A673 (cell line): ENCODE measurements around the gene TMEM258. TPM values are rescaled to one million over a fixed set of nuclear protein-coding genes. Genes with fewer than 3 reads are reported as not detected.

ENCODE experiments used
- BruUV-seq: library from RNA; stranded (reverse); fragments of 400-500 nt; replicated peaks from 2 replicates; lab custom pipeline; 2021; lab: Mats Ljungman, UMichigan
- CTCF ChIA-PET: fragments of 300-600 bp; sonication (Branson Sonifier 250); formaldehyde crosslinking; loops from one replicate; lab custom pipeline; 2022; ENCODE audit warnings: antibody characterized with exemption; lab: Charles Lee
- POLR2A ChIA-PET: fragments of 300-600 bp; sonication (Branson Sonifier 250); formaldehyde crosslinking; loops from one replicate; lab custom pipeline; 2022; ENCODE audit warnings: antibody characterized with exemption; ENCODE audit not compliant: low non-redundant PET; lab: Charles Lee
- DNase-seq: peaks from one replicate; pipeline ENCODE4 v3.0.0-alpha.2; 2015; ENCODE audit warnings: low spot score
- H3K27ac ChIP-seq: fragments of 200-600 bp; sonication (generic); 2 replicates; pipeline ENCODE4 v1.5.1; 2016; ENCODE audit warnings: mixed run types, low read depth, mild to moderate bottlenecking, mixed read lengths, antibody characterized with exemption, low read length; ENCODE audit not compliant: poor library complexity, severe bottlenecking
- H3K27me3 ChIP-seq: fragments of 200-600 bp; sonication (generic); replicated peaks from 2 replicates; pipeline ENCODE4 v1.6.1; 2017; ENCODE audit warnings: mixed run types, low read depth, mild to moderate bottlenecking, mixed read lengths, antibody characterized with exemption, low read length; ENCODE audit not compliant: insufficient read depth, poor library complexity
- H3K36me3 ChIP-seq: fragments of 200-600 bp; sonication (generic); 2 replicates; pipeline ENCODE4 v1.6.1; 2016; ENCODE audit warnings: mixed run types, mild to moderate bottlenecking, mixed read lengths, antibody characterized with exemption, low read length; ENCODE audit not compliant: insufficient read depth, poor library complexity, severe bottlenecking
- H3K4me1 ChIP-seq: fragments of 200-600 bp; sonication (generic); 2 replicates; pipeline ENCODE4 v1.6.1; 2017; ENCODE audit warnings: mixed run types, mild to moderate bottlenecking, mixed read lengths, antibody characterized with exemption, low read length; ENCODE audit not compliant: insufficient read depth, poor library complexity, severe bottlenecking
- H3K4me3 ChIP-seq: fragments of 200-600 bp; sonication (generic); 2 replicates; pipeline ENCODE4 v1.5.1; 2016; ENCODE audit warnings: low read depth, mixed run types, mild to moderate bottlenecking, mixed read lengths, low read length; ENCODE audit not compliant: poor library complexity, severe bottlenecking
- H3K9me3 ChIP-seq: fragments of 200-600 bp; sonication (generic); 2 replicates; pipeline ENCODE4 v1.6.1; 2016; ENCODE audit warnings: mixed run types, low read depth, mild to moderate bottlenecking, mixed read lengths, antibody characterized with exemption, low read length; ENCODE audit not compliant: poor library complexity, severe bottlenecking
- CTCF ChIP-seq: fragments of 300-800, 200-600 bp; sonication (generic); conservative IDR thresholded peaks from 2 replicates; pipeline ENCODE4 v1.5.1; 2017; ENCODE audit warnings: low read depth, mild to moderate bottlenecking, antibody characterized with exemption, low read length, moderate library complexity, mixed read lengths
- EZH2 ChIP-seq: fragments of 200-600 bp; sonication (generic); IDR thresholded peaks from 2 replicates; pipeline ENCODE4 v1.6.1; 2017; ENCODE audit warnings: borderline replicate concordance, low read depth, mild to moderate bottlenecking, mixed read lengths, antibody characterized with exemption, low read length; ENCODE audit not compliant: poor library complexity, severe bottlenecking
- intact Hi-C: fragments of 100-400 bp; cut with micrococcal nuclease; formaldehyde crosslinking; loops from one replicate; pipeline ENCODE4 v1.10.0; 2022; ENCODE audit not compliant: unreplicated experiment
- total RNA-seq: library from RNA; stranded (reverse); gene quantifications from 2 replicates; pipeline ENCODE4 v1.2.3, GENCODE V29; 2021

TMEM258 gene
- total RNA-seq, 1 experiment from 2014 or later, result 138 TPM

DNA sequence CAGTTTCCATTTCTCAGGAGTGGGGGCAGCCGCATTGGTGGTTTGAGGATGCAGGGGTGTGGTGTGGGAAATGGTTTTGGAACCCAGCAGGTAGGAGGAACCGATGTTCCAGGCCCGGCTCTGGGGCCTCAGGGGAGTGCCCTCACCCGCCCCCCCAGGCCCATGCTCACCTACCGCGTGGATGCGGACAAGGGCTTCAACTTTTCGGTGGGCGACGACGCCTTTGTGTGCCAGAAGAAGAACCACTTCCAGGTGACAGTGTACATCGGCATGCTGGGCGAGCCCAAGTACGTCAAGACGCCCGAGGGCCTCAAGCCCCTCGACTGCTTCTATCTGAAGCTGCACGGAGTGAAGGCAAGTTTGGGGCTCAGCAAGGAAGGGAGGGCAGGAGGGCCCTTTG, 18.6 kb downstream of the TMEM258 start:
- DNase-seq, result no peak
- no TSS peak for BruUV-seq
- CTCF ChIA-PET, result no interaction called here
- H3K4me3 ChIP-seq, result no peak overlapping the region
- intact Hi-C loops, result no loop called here
- H3K27me3 ChIP-seq, result no peaks in the 10 kb centered on the region
- no peak for TF ChIP-seq CTCF
- TF ChIP-seq EZH2, result no peak
- no peaks in the 10 kb centered on the region for H3K36me3 ChIP-seq
- no peaks in the 10 kb centered on the region for H3K9me3 ChIP-seq
- peaks cover 10% of the 10 kb centered on the region for H3K4me1 ChIP-seq
- H3K27ac ChIP-seq, result no peak overlapping the region
- POLR2A ChIA-PET, result no interaction called here

DNA sequence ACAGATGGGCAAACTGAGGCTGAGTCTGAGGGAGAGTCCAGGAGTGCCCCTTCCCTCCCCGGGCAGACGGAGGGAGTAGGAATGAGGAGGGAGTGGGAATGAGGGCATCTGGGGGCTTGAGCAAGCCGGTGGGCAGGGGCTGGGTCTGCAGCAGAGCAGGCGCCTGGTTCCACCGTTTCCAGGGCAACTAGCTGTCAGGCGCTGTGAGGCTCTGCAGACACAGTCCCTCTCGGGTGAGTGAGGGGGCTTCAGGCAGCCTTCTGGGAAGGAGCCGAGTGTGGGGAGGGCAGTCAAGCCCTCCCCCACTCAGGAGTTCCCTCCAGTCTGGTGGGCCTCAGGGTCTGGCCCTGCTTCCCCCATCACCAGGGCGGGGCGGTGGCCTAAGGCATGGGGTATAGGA, 19.0 kb downstream of the TMEM258 start:
- intact Hi-C loops, result no loop called here
- Histone ChIP-seq H3K36me3 (no peaks in the 10 kb centered on the region), H3K27me3 (no peaks in the 10 kb centered on the region), H3K9me3 (no peaks in the 10 kb centered on the region), H3K4me1 (peaks cover 10% of the 10 kb centered on the region), H3K27ac (no peak overlapping the region), H3K4me3 (no peak overlapping the region)
- BruUV-seq, result no TSS peak
- DNase-seq, result no peak
- no peak for TF ChIP-seq EZH2
- TF ChIP-seq CTCF, result no peak
- CTCF ChIA-PET, result no interaction called here
- POLR2A ChIA-PET, result no interaction called here

- Histone ChIP-seq H3K36me3 (no peaks in the 10 kb centered on the region), H3K4me1 (peaks cover 6% of the 10 kb centered on the region), H3K9me3 (no peaks in the 10 kb centered on the region), H3K27ac (no peak overlapping the region), H3K4me3 (no peak overlapping the region), H3K27me3 (no peaks in the 10 kb centered on the region)
- CTCF ChIA-PET, result no interaction called here
- POLR2A ChIA-PET, result no interaction called here
- no peak for DNase-seq
- no TSS peak for BruUV-seq
- no peak for TF ChIP-seq CTCF
- no peak for TF ChIP-seq EZH2
- intact Hi-C loops, result no loop called here
Measured at GRCh38 chr11:61771985-61772455, 20.4 kb downstream of the TMEM258 start.
